HT-29 (cell line): ENCODE results near the gene GAREM1. TPM values are rescaled to one million over a fixed set of nuclear protein-coding genes. Genes with fewer than 3 reads are reported as not detected.
A peak's percentile ranks its signal among the peaks of the same experiment; 100 is the strongest.

ENCODE experiments used
- DNase-seq: peaks from one replicate; pipeline ENCODE4 v3.0.0-alpha.2; 2015; ENCODE audit warnings: low spot score
- total RNA-seq: library from RNA; depleted of rRNA; stranded (reverse); fragments of >200 nt; shearing (Covaris generic); gene quantifications from 2 replicates; pipeline ENCODE4 v1.2.3, GENCODE V29; 2014

GAREM1 gene
- total RNA-seq, 1 experiment from 2014 or later = 5.0 TPM

- DNase-seq = no peak
These were observed 11.2 kb downstream of the GAREM1 start for GRCh38 chr18:32459361-32460101.

GRCh38 chr18:32455361-32455760 lies 15.3 kb downstream of the GAREM1 start:
- DNase-seq = no peak

DNA sequence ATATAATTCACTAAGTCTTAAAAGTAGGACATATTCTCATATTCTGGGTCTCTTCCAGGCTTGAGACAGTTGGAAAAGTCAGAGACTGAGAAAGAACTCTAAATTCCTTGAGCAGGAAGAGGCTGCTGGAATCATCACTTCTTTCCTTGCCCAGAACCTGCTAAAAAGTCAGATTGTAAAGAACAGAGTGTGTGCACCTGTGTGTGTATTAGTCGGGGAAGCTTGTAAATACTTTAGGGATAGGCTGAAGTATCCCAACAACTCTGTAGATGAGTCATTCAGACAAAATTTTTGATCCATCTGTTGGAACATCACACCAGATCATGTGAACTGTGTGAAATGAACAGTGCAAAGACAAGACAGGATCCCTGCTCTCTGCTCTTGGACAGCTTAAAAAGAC lies 16.1 kb downstream of the GAREM1 start:
- DNase-seq = no peak

DNA sequence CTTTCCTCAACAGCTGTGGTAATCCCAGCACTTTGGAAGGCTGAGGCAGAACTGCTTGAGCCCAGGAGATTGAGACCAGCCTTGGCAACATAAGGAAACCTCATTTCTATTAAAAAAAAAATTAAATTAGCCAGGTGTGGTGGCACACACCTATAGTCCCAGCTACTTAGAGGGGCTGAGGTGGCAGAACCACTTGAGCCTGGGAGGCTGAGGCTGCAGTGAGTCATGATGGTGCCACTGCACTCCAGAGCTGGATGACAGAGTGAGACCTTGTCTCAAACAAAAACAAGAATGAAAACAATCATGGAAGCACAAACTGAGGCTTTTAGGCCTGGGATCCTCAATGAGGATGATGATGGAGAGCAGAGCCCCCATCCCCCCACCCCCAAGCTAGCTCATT lies 19.8 kb downstream of the GAREM1 start:
- DNase-seq = no peak

GRCh38 chr18:32450026-32450691 lies 20.5 kb downstream of the GAREM1 start:
- no peak for DNase-seq

- DNase-seq = no peak
These were observed 23.9 kb downstream of the GAREM1 start for GRCh38 chr18:32446780-32447179.

DNA sequence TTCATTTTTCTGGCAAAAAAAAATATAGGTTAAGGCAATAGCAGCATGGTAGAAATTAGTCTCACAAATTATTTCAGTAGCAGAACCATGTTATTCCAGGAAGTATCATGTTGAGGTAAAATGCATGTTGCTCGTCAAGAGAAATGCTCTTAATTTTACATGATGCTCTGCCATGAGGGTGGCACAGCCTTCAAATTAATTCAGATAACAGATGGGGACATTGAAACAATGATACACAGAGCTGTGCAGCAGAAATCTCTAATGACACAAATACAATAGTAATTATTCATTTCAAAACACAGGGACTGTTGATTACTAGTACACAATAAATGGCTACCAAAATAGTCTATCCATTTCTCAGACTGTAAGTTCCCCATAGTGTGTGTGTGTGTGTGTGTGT lies 24.8 kb downstream of the GAREM1 start:
- DNase-seq = no peak

DNA sequence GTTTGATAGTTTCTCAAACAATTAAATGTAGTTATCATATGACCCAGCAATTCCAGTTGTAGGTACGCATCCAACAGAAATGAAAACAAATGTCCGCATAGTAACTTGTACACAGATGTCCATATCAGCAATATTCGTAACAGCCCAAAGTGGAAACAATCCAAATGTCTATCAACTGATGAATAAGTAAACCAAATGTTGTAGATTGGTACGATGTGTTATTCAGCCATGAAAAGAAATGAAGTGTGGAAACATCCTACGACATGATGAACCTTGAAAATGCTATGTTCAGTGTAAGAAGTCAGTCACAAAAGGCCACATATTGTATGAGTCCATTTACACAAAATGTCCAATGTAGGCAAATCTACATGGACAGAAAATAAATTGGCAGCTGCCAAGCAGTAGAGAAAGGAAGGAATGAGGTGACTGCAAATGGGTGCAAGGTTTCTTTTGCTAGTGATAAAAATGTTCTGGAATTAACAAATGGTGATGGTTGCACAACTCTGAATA lies 26.9 kb downstream of the GAREM1 start:
- DNase-seq = no peak

DNA sequence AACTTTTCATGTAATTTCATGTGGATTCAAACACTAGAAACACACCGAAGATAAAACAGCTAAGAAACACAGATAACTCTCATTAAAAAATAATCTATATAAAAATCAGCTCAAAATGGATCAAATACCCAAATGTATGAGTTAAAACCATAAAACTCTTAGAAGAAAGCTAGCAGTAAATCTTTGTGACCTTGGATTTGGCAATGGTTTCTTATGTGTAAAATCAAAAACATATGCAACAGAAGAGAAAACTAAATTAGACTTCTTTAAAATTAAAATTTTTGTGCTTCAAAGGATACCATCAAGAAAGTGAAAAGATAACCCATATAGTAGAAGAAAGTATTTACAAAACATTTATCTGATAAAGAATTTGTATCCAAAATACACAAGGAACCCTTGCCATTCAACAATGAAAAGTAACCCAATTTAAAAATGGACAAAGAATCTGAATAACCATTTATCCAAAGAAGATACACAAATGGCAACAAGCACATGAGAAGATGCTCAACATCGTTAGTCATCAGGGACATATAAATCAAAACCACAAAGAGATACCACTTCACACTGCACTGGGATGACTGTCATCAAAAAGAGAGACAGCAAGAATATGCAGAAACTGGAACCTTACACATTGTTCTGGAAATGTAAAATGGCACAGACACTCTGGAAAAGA lies 27.5 kb downstream of the GAREM1 start:
- DNase-seq = no peak

DNA sequence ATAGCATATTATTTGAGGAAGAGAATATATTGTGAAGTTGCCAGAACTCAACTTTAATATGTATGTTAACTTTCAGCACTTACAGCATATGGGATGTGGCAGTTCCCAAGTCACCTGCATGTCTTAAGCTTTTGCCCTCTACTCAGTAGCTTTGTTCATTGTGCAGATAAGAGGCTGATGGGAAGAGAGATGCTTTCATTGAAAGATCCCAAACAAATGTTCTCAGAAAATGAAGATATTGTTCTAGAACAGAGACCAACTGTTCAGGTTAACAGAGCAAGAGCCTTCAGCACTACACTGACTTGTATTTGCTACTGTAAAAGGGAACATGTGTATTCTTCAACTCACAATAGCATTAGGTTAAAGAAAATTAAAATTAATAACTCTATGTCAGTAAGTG lies 28.1 kb downstream of the GAREM1 start:
- DNase-seq = no peak

- DNase-seq = no peak
These were observed 29.1 kb downstream of the GAREM1 start for GRCh38 chr18:32441533-32441932.

GRCh38 chr18:32440518-32440917 lies 30.2 kb downstream of the GAREM1 start:
- no peak for DNase-seq

DNA sequence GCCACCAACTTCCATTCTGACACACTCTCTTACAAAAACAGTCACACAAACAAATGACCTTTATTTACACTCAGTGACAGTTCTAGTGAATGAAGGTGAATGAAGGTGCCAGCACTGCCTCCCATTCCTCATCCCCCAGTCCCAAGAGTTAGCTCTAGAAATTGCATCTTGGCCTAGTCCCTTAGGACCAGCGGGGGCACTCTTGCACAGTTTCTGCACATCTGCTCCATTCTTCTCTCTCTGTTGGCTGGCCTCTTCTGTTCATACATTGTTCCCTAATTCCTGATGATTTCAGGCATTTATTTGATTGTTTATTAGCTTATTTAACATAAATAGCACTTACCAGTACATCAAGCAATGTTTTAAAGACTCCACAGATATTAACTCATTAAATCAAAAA lies 30.9 kb downstream of the GAREM1 start:
- DNase-seq = peak; percentile 24

DNA sequence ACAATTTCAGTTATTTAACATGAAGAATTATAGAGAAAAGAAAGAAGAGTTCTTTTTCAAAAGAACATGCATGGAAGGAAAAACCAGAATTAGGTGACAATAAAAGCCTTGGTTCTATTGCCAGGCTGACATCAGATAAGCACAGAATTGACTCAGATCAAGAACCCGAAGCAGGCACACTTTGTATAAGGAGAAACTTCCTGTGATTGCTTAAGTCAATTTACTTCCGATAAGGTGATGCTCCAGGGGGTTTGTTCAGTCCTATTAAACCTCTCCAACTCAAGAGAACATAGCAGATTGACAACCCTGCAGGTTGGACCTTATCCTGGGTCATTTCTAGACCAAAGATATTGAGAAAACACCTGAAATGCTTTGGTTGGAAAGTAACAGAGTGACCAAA lies 31.4 kb downstream of the GAREM1 start:
- DNase-seq = no peak

GRCh38 chr18:32438173-32438572 lies 32.5 kb downstream of the GAREM1 start:
- no peak for DNase-seq

- DNase-seq = no peak
These were observed 33.4 kb downstream of the GAREM1 start for GRCh38 chr18:32437100-32437834.

DNA sequence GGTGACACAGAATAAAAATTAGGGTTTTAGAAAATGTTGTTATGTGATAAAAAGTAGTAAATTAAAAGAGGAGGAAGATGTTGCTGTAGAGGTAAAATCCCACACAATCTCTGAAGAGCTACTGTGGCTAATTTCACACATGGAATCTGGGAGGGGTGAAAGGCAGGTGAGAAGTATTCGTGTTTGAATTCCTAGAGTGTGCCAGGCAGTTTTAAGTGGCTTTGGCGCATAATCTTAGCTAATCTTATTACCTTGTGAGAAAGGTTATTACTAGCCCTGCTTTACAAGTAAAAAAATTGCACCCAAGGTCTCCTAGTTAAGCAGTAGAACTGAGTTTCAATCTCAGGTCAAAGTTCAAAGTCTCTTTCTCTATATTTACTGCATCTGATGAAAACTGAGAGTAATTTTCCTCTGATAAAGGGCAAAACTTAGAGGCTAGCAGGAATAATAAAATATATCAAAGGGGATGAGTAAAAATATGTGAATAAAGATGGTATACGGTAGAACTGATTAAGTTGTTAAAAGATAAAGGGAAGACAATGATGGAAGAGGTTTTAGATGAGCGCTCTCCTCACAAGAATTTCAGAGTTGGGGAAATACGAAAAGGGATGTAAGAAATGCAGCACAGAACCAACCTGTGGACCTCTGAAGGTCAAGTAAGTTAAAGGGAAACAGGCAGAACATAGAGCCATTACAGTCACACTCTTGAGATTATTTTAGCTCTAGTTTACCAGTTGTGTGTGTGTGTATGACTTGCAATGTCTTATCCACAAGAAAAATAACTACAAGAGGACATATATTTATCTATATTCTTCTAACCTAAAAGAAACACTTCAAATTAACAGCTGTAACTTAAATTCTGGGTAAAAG lies 34.8 kb downstream of the GAREM1 start:
- no peak for DNase-seq

DNA sequence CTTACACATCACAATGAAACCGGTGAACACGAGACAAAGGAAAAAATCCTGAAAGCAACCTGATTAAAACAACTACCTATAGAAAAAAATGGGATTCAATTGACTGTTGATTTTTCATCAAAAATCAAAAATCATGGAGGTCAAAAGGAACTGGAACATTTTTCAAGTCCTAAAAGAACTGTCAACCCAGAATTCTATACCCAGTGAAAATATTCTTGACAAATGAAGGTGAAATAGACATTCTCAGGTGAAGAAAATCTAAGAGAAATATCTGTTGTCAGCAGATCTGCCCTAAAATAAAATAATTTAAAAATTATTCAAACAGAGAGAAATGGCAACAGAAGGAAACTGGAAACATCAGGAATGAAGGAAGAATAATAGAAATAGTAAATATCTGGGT lies 38.9 kb downstream of the GAREM1 start:
- DNase-seq = no peak

DNA sequence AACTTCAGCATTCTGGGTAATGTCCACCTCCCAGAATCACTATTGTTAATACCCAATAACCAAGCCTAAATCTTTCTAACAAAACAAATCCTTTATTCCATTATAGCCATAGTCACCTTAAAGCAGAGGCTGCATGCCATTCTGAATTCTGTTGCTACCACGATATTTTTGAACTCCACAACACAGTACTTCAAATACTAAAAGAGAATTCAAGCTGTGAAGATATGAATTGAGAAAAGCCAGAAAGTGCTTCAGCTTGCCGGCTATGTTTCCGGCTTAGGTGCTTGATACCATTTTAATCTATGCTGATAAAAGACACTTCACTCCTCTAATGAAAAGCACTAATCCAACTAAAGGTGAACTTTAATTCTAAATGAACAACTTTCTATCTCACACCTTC lies 41.3 kb downstream of the GAREM1 start:
- DNase-seq = no peak

GRCh38 chr18:32427084-32427900 lies 43.4 kb downstream of the GAREM1 start:
- no peak for DNase-seq
